OCI-LY7 (cell line): ENCODE measurements around the gene UMPS.

ENCODE experiments used
- CTCF ChIP-seq: fragments of 200-600 bp; sonication (generic); conservative IDR thresholded peaks from 2 replicates; pipeline ENCODE4 v1.5.1; 2014; ENCODE audit warnings: mild to moderate bottlenecking, antibody characterized with exemption, low read length, moderate library complexity, mixed read lengths
- EZH2phosphoT487 ChIP-seq: fragments of 200-600 bp; sonication (generic); IDR thresholded peaks from 2 replicates; pipeline ENCODE4 v1.6.1; 2018; ENCODE audit warnings: low read depth, borderline replicate concordance, mild to moderate bottlenecking, mixed run types, antibody characterized with exemption, low read length, moderate library complexity, mixed read lengths

- TF ChIP-seq EZH2phosphoT487, result no peak
- no peak for TF ChIP-seq CTCF
These were observed 33.5 kb downstream of the UMPS start for GRCh38 chr3:124763644-124764358.
